Neural cell (in vitro differentiated cells): ENCODE data around the gene MAVS. TPM values are rescaled to one million over a fixed set of nuclear protein-coding genes. Genes with fewer than 3 reads are reported as not detected.

ENCODE experiments used
- H2AFZ ChIP-seq: fragments of 200-600, 300-800 bp; sonication (generic), shearing (Covaris generic); 2 replicates; pipeline ENCODE4 v1.6.0; 2014; ENCODE audit warnings: low read depth, mild to moderate bottlenecking, antibody characterized with exemption, low read length, moderate library complexity
- H3F3A ChIP-seq: fragments of 200-600 bp; shearing (Covaris generic); 2 replicates; pipeline ENCODE4 v1.6.1; 2016; ENCODE audit warnings: mild to moderate bottlenecking, moderate library complexity, mixed read lengths, antibody characterized with exemption, low read length; ENCODE audit not compliant: insufficient read depth, poor library complexity, severe bottlenecking
- H3K27ac ChIP-seq: fragments of 200-600, 300-800 bp; sonication (generic), shearing (Covaris generic); 2 replicates; pipeline ENCODE4 v1.5.1; 2014; ENCODE audit warnings: mild to moderate bottlenecking, low read length, moderate library complexity
- H3K27me3 ChIP-seq: fragments of 300-800, 200-600 bp; sonication (generic), shearing (Covaris generic); 2 replicates; pipeline ENCODE4 v1.6.0; 2014; ENCODE audit warnings: mild to moderate bottlenecking, low read depth, low read length, moderate library complexity; ENCODE audit not compliant: insufficient read depth
- H3K36me3 ChIP-seq: fragments of 300-800, 200-600 bp; sonication (generic), shearing (Covaris generic); 2 replicates; pipeline ENCODE4 v1.5.1; 2014; ENCODE audit warnings: mild to moderate bottlenecking, antibody characterized with exemption, low read length, moderate library complexity; ENCODE audit not compliant: insufficient read depth
- H3K4me2 ChIP-seq: fragments of 300-800, 200-600 bp; sonication (generic), shearing (Covaris generic); 2 replicates; pipeline ENCODE4 v1.6.0; 2014; ENCODE audit warnings: mild to moderate bottlenecking, low read length
- H3K4me3 ChIP-seq: fragments of 300-800, 200-600 bp; sonication (generic), shearing (Covaris generic); 2 replicates; pipeline ENCODE4 v1.5.1; 2014; ENCODE audit warnings: mild to moderate bottlenecking, low read length, moderate library complexity
- H3K79me2 ChIP-seq: fragments of 200-600 bp; shearing (Covaris generic); replicated peaks from 2 replicates; pipeline ENCODE4 v1.6.0; 2014; ENCODE audit warnings: mild to moderate bottlenecking, low read length, moderate library complexity; ENCODE audit not compliant: insufficient read depth
- H3K9ac ChIP-seq: fragments of 300-800, 200-600 bp; sonication (generic), shearing (Covaris generic); 2 replicates; pipeline ENCODE4 v1.6.1; 2016; ENCODE audit warnings: mild to moderate bottlenecking, low read length, mixed read lengths
- H3K9me2 ChIP-seq: fragments of 200-600 bp; shearing (Covaris generic); 2 replicates; pipeline ENCODE4 v1.6.1; 2016; ENCODE audit warnings: mild to moderate bottlenecking, low read length, mixed read lengths; ENCODE audit not compliant: insufficient read depth
- H3K9me3 ChIP-seq: fragments of 200-600, 300-800 bp; sonication (generic), shearing (Covaris generic); 2 replicates; pipeline ENCODE4 v1.6.1; 2016; ENCODE audit warnings: mild to moderate bottlenecking, mixed run types, low read length, moderate library complexity, mixed read lengths
- H4K20me1 ChIP-seq: fragments of 200-600 bp; shearing (Covaris generic); 2 replicates; pipeline ENCODE4 v1.6.1; 2016; ENCODE audit warnings: mild to moderate bottlenecking, mixed run types; ENCODE audit not compliant: insufficient read depth
- CTCF ChIP-seq: fragments of 450-650 bp; IDR thresholded peaks from 2 replicates; pipeline ENCODE4 v1.5.1; 2014; ENCODE audit warnings: antibody characterized with exemption, mild to moderate bottlenecking, moderate library complexity; ENCODE audit not compliant: poor library complexity, severe bottlenecking
- EP300 ChIP-seq: fragments of 450-650 bp; conservative IDR thresholded peaks from 2 replicates; pipeline ENCODE4 v1.6.1; 2014; ENCODE audit warnings: antibody characterized with exemption, mild to moderate bottlenecking, moderate library complexity; ENCODE audit not compliant: poor library complexity, severe bottlenecking
- EZH2 ChIP-seq: fragments of 200-600, 300-800 bp; shearing (Covaris generic), sonication (generic); IDR thresholded peaks from 2 replicates; pipeline ENCODE4 v1.6.1; 2014; ENCODE audit warnings: antibody characterized with exemption, low read length, borderline replicate concordance, mild to moderate bottlenecking; ENCODE audit not compliant: insufficient read depth, poor library complexity, severe bottlenecking
- MXI1 ChIP-seq: fragments of 450-650 bp; conservative IDR thresholded peaks from 2 replicates; pipeline ENCODE4 v1.6.1; 2014; ENCODE audit warnings: antibody characterized with exemption, mild to moderate bottlenecking; ENCODE audit not compliant: poor library complexity, severe bottlenecking
- POLR2AphosphoS5 ChIP-seq: IDR thresholded peaks from 2 replicates; pipeline ENCODE4 v1.6.1; 2012
- RAD21 ChIP-seq: fragments of 450-650 bp; conservative IDR thresholded peaks from 2 replicates; pipeline ENCODE4 v1.6.1; 2014; ENCODE audit warnings: antibody characterized with exemption, mild to moderate bottlenecking, moderate library complexity
- REST ChIP-seq: IDR thresholded peaks from 2 replicates; pipeline ENCODE4 v1.6.1; 2012; ENCODE audit warnings: borderline replicate concordance
- SMC3 ChIP-seq: fragments of 450-650 bp; conservative IDR thresholded peaks from 2 replicates; pipeline ENCODE4 v1.6.1; 2014; ENCODE audit warnings: antibody characterized with exemption, mild to moderate bottlenecking, moderate library complexity; ENCODE audit not compliant: poor library complexity
- TAF1 ChIP-seq: IDR thresholded peaks from 2 replicates; pipeline ENCODE4 v1.6.1; 2012; ENCODE audit warnings: low read depth
- polyA plus RNA-seq: library from polyadenylated mRNA; depleted of rRNA; stranded (reverse); fragments of >200 nt; gene quantifications from 2 replicates; pipeline ENCODE4 v1.2.3, GENCODE V29; 2014

Gene MAVS
- polyA plus RNA-seq, 1 donor from 2014 or later, result 5.4 TPM

GRCh38 chr20:3820901-3821727 is 25.5 kb upstream of the MAVS start:
- H4K20me1 ChIP-seq, result no peaks in the 10 kb centered on the region

GRCh38 chr20:3821996-3822395 is 24.6 kb upstream of the MAVS start:
- TF ChIP-seq REST (no peak), RAD21 (no peak), CTCF (no peak), EP300 (no peak), POLR2AphosphoS5 (no peak), TAF1 (no peak), MXI1 (no peak), EZH2 (no peak), SMC3 (no peak)
- no peak overlapping the region for H3K4me2 ChIP-seq
- H3K27ac ChIP-seq, result no peak overlapping the region

More at GRCh38 chr20:3820901-3821727, 25.5 kb upstream of the MAVS start:
- peaks cover 7% of the 10 kb centered on the region for H3F3A ChIP-seq
- peak overlapping the region; percentile 83 for H2AFZ ChIP-seq
- TF ChIP-seq RAD21 (no peak), POLR2AphosphoS5 (no peak), MXI1 (no peak), CTCF (no peak), SMC3 (no peak), EZH2 (no peak)
- peak overlapping the region; percentile 93 for H3K27ac ChIP-seq
- peak overlapping the region; percentile 92 for H3K9ac ChIP-seq
- peaks cover 6% of the 10 kb centered on the region for H3K79me2 ChIP-seq
- no peaks in the 10 kb centered on the region for H3K9me2 ChIP-seq
- no peaks in the 10 kb centered on the region for H3K27me3 ChIP-seq
- peak overlapping the region; percentile 73 for H3K4me3 ChIP-seq
- H3K4me2 ChIP-seq, result peak overlapping the region; percentile 79
- no peaks in the 10 kb centered on the region for H3K9me3 ChIP-seq
- no peaks in the 10 kb centered on the region for H3K36me3 ChIP-seq

More at GRCh38 chr20:3821996-3822395, 24.6 kb upstream of the MAVS start:
- Histone ChIP-seq H3F3A (peaks cover 7% of the 10 kb centered on the region), H3K27me3 (no peaks in the 10 kb centered on the region), H3K79me2 (peaks cover 6% of the 10 kb centered on the region), H2AFZ (no peak overlapping the region), H3K9ac (no peak overlapping the region), H3K9me3 (no peaks in the 10 kb centered on the region), H3K4me3 (no peak overlapping the region), H3K9me2 (no peaks in the 10 kb centered on the region), H3K36me3 (no peaks in the 10 kb centered on the region), H4K20me1 (no peaks in the 10 kb centered on the region)
